SKM-1 (cell line): ENCODE results near the gene SIL1.

Source experiments
- DNase-seq: peaks from one replicate; lab custom pipeline; 2025; ENCODE audit not compliant: unreplicated experiment; lab: John Stamatoyannopoulos, UW

SIL1 gene

GRCh38 chr5:138986186-138986800 is 211.9 kb downstream of the SIL1 start:
- no peak for DNase-seq

- DNase-seq: no peak
These were observed 212.5 kb downstream of the SIL1 start for GRCh38 chr5:138985683-138986082.

GRCh38 chr5:138985256-138985655 is 212.9 kb downstream of the SIL1 start:
- DNase-seq: no peak

- no peak for DNase-seq
These were observed 214.2 kb downstream of the SIL1 start for GRCh38 chr5:138983984-138984383.

GRCh38 chr5:138981586-138981985 is 216.6 kb downstream of the SIL1 start:
- DNase-seq: no peak

GRCh38 chr5:138981131-138981530 is 217.0 kb downstream of the SIL1 start:
- DNase-seq: no peak

- no peak for DNase-seq
These were observed 217.7 kb downstream of the SIL1 start for GRCh38 chr5:138980441-138980840.

GRCh38 chr5:138979684-138980280 is 218.4 kb downstream of the SIL1 start:
- no peak for DNase-seq

- no peak for DNase-seq
These were observed 219.6 kb downstream of the SIL1 start for GRCh38 chr5:138978581-138978980.

GRCh38 chr5:138978080-138978479 is 220.1 kb downstream of the SIL1 start:
- no peak for DNase-seq

GRCh38 chr5:138975098-138975847 is 222.9 kb downstream of the SIL1 start:
- peak; percentile 5 for DNase-seq

GRCh38 chr5:138974227-138975063 is 223.7 kb downstream of the SIL1 start:
- no peak for DNase-seq

GRCh38 chr5:138972836-138973235 is 225.3 kb downstream of the SIL1 start:
- DNase-seq: no peak

- no peak for DNase-seq
These were observed 225.9 kb downstream of the SIL1 start for GRCh38 chr5:138972230-138972629.

- no peak for DNase-seq
These were observed 228.7 kb downstream of the SIL1 start for GRCh38 chr5:138969323-138970002.

GRCh38 chr5:138968601-138969000 is 229.6 kb downstream of the SIL1 start:
- DNase-seq: no peak

- no peak for DNase-seq
These were observed 230.2 kb downstream of the SIL1 start for GRCh38 chr5:138967791-138968448.

- DNase-seq: no peak
These were observed 231.8 kb downstream of the SIL1 start for GRCh38 chr5:138966236-138966985.

- no peak for DNase-seq
These were observed 232.5 kb downstream of the SIL1 start for GRCh38 chr5:138965626-138966025.
